GM12892 (cell line): ENCODE measurements around the gene TRPV5.

Experiments used
- POLR2A ChIP-seq: IDR thresholded peaks from 2 replicates; pipeline ENCODE4 v1.6.1; 2011; ENCODE audit warnings: low read depth, low read length, control low read depth
- POLR2AphosphoS5 ChIP-seq: IDR thresholded peaks from 2 replicates; pipeline ENCODE4 v1.6.1; 2011; ENCODE audit warnings: low read depth, low read length, control low read depth

DNA sequence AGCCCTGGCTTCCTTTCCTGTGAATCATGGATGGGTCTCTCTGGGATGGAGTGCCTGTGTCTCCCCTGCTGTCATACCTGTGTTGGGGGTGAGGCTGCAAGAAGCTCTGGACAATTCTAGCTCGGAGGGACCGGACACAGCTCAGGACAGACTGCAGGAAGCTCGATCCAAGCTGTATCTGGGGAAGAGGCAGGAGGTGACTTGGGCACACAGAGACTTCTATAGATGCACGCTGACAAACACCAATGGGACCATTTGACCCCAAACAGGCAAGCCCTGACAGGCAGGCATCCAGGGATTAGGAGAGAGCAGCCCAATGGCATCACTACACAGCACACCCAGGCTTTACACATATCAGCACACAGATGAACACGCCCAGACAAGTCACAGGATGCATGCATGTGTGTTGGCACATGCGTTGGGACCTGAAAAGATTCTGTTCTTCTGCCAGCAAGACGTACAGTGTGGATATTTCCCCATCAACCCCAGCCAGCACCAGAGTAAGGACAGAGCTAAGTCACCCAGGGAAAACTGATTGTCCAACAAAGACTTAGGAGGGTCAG is 10.2 kb upstream of the TRPV5 start:
- no peak for TF ChIP-seq POLR2AphosphoS5
- TF ChIP-seq POLR2A: no peak
